Activated naive CD4-positive, alpha-beta T cell treated with anti-CD3 and anti-CD28 coated beads, Interleukin-2, amount 50 U/mL, for 72 hours (primary cell): ENCODE measurements around the gene TRANK1. TPM values are rescaled to one million over a fixed set of nuclear protein-coding genes. Genes with fewer than 3 reads are reported as not detected.

Experiments
- ATAC-seq, 2 donors: fragments of 150-1000 bp; cut with Tn5 transposase; 2 replicates each; pipeline ENCODE4 v1.10.0; 2021; ENCODE audit warnings: mild to moderate bottlenecking in 2 of 2, moderate library complexity in 2 of 2
- DNase-seq, 2 donors: peaks; one replicate each; pipeline ENCODE4 v3.0.0; 2021 to 2022; ENCODE audit warnings: low spot score in 2 of 2
- H3K27ac Mint-ChIP-seq, 2 donors: one replicate each; pipeline ENCODE4 v1.8.0; 2022; ENCODE audit warnings: mild to moderate bottlenecking in 2 of 2, mixed read lengths in 2 of 2
- H3K36me3 Mint-ChIP-seq, 2 donors: one replicate each; pipeline ENCODE4 v1.8.0; 2022; ENCODE audit warnings: mixed read lengths in 2 of 2
- H3K9me3 Mint-ChIP-seq, 2 donors: one replicate each; pipeline ENCODE4 v1.8.0; 2022; ENCODE audit warnings: mixed read lengths in 2 of 2
- total RNA-seq, 2 donors: library from RNA; stranded (reverse); gene quantifications; one replicate each; pipeline ENCODE4 v1.2.3, GENCODE V29; 2022

Gene TRANK1
- total RNA-seq, 2 donors from 2014 or later: 16.8 to 21.5 TPM

DNA sequence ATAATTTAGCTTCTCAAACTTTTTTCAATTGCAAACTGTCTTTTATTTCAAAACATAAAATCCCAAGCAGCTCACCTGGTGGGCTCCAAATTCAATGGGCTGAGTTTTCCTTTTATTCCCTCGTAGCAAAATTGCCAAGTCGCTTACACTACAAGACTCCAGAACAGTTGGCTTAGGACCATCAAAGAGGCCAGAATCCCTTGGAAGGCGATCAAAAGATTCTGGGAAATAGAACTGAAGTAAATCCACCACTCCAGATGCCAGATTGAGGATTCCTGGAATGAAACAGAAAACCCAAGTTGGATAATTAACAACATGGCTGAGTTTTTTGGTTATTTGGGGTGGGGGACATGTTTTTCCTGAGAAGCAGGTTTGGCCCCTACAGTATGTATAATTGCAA is 92.8 kb downstream of the TRANK1 start:
- Mint-ChIP-seq H3K27ac (no peak overlapping the region), H3K9me3 (no peaks in the 10 kb centered on the region), H3K36me3 (peaks cover 0 to 8% of the 10 kb centered on the region in 2 donors)
- no peak for ATAC-seq
- no peak for DNase-seq

DNA sequence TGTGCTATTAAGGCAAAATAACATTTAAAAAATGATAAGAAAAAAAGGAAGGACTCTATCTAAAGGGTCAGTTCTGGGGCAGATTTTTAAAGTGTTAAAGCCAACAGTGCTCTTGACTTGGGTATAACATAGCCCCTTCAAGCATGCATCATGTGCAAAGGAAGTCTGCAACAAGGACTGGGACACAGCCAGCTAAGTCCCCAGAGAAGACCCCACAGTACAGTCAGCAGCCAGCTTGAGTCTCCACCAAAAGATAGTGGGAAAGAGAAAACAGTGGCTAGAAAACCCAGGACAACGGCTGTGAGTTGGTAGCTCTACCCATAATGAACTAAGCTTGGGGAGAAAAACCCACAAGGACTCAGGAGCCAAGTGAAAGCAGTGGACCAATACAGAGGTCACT is 94.1 kb downstream of the TRANK1 start:
- H3K9me3 Mint-ChIP-seq: no peaks in the 10 kb centered on the region
- H3K27ac Mint-ChIP-seq: peak overlapping the region in 1 of 2 donors; percentile 59
- H3K36me3 Mint-ChIP-seq: peaks cover 6 to 12% of the 10 kb centered on the region in 2 donors
- ATAC-seq (no peak), DNase-seq (no peak)

DNA sequence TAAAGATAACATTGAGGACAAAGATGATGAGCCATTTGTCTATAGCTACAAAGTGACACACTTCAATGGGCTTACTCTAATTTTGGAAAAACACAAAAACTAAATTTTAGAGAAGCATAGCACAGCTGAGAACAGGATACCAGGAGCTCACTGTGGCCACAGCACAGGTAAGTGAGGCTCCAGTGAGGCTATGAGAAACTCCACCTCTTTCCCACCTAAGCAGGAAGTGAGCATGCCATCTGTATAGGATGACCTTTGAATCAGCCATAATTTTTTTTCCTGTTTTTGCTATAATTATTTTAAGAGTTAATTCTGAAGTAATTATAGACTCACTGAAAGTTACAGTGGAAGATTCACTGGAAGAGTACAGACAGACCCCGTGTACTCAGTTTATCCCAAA is 98.4 kb downstream of the TRANK1 start:
- DNase-seq (no peak), ATAC-seq (no peak)
- peak overlapping the region in 1 of 2 donors; percentile 2 for H3K27ac Mint-ChIP-seq
- peaks cover 22 to 29% of the 10 kb centered on the region in 2 donors for H3K36me3 Mint-ChIP-seq
- H3K9me3 Mint-ChIP-seq: peaks cover under 1 to 9% of the 10 kb centered on the region in 2 donors

DNA sequence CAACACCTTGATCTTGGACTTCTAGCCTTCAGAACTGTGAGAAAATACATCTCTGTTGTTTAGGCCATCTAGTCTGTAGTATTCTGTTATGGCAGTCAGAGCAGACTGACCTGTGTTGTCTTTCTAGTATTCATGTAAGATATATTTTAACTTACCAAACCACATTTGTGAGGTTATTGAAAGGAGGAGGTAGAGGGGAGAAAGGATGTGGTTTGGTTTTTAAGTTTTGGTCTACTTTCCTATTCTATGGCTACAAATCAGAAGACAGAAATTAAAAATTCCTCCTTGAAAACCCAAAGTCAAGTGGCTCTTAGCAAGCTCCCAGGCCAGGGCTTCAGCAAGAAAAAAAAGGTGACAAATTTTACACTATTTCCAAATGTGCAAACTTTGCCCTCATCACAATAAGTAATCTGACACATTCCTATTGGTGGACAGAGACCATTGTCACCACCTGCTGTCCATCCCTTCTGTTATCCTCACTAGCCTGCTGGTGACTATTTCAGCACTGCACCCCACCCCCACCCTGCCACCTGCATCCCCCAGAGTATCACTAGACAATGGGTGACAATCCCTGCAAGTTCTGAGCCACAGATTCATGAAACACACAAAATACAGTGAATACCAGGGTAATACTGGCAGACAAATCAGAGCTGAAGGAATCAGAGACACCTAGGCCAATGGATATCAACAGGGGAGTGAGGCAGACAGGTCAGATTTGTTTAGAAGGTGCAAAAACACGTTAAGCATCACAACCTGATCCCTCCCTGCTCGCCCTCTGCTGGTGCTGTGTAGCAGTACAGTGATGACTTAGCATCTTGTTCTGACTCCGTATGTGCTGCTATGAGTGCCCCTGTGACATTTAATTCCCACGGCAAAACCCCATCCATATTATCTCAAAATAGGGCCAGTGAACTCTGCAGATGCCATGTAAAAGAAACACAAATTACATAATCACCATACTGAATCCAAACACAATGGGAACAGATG is 101.5 kb downstream of the TRANK1 start:
- Mint-ChIP-seq H3K36me3 (peaks cover 34 to 35% of the 10 kb centered on the region in 2 donors), H3K27ac (peak overlapping the region in 1 of 2 donors; percentile 78), H3K9me3 (peaks cover 3 to 11% of the 10 kb centered on the region in 2 donors)
- ATAC-seq (peak; percentile 82 to 91), DNase-seq (peak in 1 of 2 donors; percentile 67)

DNA sequence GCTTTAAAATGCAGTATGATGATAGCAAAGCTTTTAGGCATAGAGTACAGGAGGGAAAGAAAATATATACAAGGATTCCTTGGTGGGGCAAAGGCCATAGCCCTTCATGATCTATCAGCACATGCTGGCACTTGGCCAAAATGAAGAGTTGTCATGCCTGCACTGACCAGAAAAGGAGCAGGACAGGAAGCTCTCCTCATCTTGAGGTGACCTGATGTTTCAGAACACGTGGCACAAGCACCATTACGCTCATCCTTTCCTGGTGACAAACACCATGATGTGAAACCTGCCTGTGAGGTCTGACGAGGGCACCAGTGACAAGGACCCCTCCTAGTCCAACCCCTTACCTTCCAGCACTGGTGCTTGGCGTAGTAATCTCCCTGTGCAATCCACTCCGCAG is 102.6 kb downstream of the TRANK1 start:
- Mint-ChIP-seq H3K27ac (peak overlapping the region in 1 of 2 donors; percentile 78), H3K9me3 (peaks cover 3 to 11% of the 10 kb centered on the region in 2 donors), H3K36me3 (peaks cover 34% of the 10 kb centered on the region in 2 donors)
- ATAC-seq (peak in 1 of 2 donors; percentile 69), DNase-seq (no peak)

DNA sequence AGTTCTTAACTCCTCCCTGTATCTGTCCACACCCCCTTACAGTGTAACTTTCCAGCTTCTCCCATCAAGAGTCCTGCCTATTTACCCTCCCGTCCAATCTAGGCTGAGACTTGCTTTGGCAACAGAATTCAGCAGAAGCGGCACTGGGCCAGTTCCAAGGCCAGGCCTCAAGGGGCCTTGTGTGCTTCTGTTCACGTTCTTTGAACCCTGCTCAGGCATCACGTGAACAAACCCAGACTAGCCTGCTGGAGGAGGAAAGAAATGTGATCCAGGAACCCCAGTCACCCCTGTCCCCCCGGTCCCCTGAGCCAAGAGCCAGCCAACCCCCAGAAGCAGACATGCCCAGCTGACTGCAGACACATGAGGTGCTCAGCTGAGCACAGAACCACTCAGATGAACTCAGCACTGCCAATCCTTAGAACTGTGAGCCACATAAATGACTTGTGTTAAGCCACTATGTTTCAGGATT is 104.4 kb downstream of the TRANK1 start:
- no peak for DNase-seq
- no peak for ATAC-seq
- H3K36me3 Mint-ChIP-seq: peaks cover 22 to 28% of the 10 kb centered on the region in 2 donors

DNA sequence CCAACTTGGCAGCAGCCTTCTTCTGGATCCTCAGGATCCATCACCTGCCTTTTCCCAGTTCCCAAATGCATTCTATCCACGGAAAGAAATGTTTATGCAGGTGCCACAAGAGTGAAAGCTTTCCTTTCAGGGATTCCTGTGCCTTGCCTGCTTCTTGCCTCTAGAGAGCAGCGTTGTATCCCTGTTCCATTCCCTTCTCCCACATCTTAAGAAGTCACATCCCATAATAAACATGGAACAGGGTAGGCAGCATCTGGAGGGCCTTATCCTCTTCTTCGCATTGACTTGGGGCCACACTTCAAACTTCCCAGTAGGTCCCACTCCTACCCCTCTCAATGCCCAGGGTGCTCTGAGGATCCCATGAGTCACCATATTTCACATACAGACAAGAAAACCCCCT is 107.8 kb downstream of the TRANK1 start:
- Mint-ChIP-seq H3K27ac (peak overlapping the region in 1 of 2 donors; percentile 50), H3K36me3 (peaks cover 13 to 18% of the 10 kb centered on the region in 2 donors), H3K9me3 (peaks cover 3 to 5% of the 10 kb centered on the region in 2 donors)
- no peak for ATAC-seq
- DNase-seq: no peak

More for the DNA sequence above, 104.4 kb downstream of the TRANK1 start:
- Mint-ChIP-seq H3K27ac (peak overlapping the region; percentile 8 to 61), H3K9me3 (peaks cover 3 to 11% of the 10 kb centered on the region in 2 donors)

DNA sequence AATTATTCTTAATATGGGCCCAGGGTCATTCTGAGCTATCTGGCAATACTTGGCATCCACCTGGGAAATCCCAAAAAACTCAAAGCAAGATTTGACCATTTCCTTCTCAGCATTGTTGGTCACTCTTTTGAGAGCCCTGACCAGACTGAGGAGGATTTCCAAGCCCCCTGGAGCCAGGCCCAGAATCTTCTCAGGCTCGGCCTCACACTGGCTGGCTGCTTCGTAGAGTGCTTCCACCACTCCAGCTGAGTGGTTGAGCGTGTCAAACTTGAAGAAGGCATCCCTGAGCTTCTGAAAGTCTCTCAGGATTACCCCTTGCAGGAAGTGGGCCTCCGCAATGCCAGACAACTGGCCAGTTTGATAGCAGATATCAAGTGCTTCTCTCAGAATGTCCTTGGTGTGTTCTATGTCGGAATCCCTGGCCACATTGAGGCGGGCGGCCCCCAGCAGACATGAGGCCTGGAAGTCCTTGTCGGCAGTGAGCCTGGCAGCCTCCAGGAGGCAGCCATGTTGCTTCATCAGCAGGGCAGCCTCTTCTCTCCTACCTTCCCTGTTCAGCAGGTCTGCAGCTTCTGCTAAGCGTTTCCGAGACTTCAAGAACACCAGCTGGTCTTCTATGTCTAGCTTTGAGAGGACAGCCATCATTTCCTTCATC is 111.6 kb downstream of the TRANK1 start:
- ATAC-seq: no peak
- Mint-ChIP-seq H3K9me3 (no peaks in the 10 kb centered on the region), H3K36me3 (no peaks in the 10 kb centered on the region), H3K27ac (no peak overlapping the region)
- no peak for DNase-seq

DNA sequence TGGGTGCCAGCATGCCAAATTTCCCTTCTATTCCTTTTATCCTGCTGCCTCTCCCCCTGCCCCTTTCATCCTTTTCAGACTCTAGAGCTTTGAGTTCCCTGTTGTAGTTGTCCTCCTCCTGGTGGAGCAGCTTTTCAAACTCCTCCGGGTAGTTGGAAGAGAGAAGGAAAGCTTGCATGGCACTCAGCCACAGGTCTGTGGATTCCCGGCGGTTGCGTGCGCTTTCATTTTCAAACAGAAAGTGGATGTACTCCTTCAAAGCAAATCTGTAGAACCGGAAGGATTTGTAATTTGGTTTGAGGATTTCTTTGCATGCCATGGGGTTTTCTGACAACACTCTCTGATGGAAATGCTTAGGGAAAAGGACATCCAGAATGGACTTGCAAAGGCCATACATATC is 112.4 kb downstream of the TRANK1 start:
- Mint-ChIP-seq H3K27ac (no peak overlapping the region), H3K9me3 (no peaks in the 10 kb centered on the region), H3K36me3 (no peaks in the 10 kb centered on the region)
- DNase-seq (no peak), ATAC-seq (no peak)

DNA sequence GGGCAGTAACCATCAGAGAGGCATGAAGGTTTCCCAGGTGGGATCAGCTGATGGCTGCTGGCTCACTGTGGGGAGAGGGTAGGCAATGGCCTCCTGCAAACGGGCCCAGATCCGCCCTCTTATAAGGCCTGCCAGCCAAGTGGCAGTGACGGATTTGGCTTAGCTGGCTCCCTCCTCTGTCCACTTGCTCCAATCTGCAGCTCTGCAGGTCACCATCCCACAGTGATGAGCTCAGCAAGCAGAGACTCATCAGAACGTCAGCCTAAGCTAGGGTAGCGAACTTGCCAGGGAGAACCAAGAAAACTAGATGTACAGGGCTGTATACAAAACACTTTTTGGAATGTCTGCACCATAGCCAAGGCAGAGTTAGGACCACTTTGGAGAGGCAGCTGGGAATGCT is 117.7 kb downstream of the TRANK1 start:
- ATAC-seq (no peak), DNase-seq (no peak)
- Mint-ChIP-seq H3K36me3 (no peaks in the 10 kb centered on the region), H3K27ac (no peak overlapping the region), H3K9me3 (no peaks in the 10 kb centered on the region)

DNA sequence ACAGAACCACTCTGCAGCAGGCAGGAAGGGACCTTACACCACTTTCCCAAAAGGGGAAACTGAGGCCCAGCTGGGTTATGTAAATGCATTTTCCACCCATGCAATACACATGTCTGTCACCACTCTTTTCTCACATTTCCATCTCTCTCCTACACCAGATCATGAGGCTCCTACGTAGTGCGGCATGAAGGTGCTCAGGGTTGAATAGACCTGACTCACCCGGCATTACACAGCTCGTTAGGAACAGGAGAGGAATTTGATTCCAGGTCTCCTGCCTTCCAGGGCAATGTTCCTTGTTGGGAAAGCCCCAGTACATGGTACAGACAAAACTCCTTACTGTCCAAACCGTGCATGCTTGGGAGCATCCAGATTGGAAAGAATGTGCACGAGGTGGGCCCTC is 118.6 kb downstream of the TRANK1 start:
- Mint-ChIP-seq H3K9me3 (no peaks in the 10 kb centered on the region), H3K27ac (no peak overlapping the region), H3K36me3 (no peaks in the 10 kb centered on the region)
- no peak for ATAC-seq
- DNase-seq: no peak

DNA sequence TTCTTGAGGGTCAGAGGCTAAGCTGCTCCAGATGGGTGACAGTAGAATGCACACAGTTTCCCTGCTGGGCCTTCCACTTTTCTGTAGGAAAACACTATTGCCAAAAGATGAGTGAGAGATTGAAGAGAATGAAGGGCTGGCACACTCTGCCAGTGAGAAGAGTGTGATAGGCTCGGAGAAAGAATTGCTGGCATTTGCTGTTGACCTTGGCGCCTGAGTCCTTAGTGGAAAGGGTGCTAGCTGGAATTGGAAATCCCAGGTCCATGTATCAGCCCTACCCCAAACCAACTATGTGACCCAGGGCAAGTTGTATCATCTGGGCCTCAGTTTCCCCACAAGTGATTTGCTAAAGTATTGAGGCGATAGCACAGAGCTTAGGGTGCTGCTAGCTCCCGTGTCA is 120.4 kb downstream of the TRANK1 start:
- Mint-ChIP-seq H3K9me3 (no peaks in the 10 kb centered on the region), H3K36me3 (no peaks in the 10 kb centered on the region), H3K27ac (peak overlapping the region; percentile 46 to 71)
- no peak for ATAC-seq
- no peak for DNase-seq

DNA sequence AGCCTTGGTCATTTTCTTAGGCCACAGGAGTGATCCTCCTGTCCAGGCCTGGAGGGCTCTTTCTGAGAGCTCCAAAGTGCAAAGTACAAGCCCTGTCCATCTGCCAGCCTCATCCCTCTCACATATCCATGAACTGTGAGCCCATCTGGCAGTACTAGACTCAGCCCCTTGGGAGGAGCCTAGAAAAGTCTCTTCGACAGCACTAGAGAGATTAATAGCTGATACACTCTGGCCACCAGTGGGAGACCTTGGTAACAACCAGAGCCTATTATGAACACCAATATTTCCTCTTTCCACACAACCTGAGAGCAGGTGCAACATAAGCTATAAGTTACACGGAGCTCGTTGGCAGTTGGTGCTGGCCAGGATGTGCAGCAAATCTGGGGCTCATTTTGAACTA is 121.0 kb downstream of the TRANK1 start:
- no peaks in the 10 kb centered on the region for H3K36me3 Mint-ChIP-seq
- H3K9me3 Mint-ChIP-seq: no peaks in the 10 kb centered on the region
- no peak for ATAC-seq
- DNase-seq: no peak
- peak overlapping the region in 1 of 2 donors; percentile 46 for H3K27ac Mint-ChIP-seq

DNA sequence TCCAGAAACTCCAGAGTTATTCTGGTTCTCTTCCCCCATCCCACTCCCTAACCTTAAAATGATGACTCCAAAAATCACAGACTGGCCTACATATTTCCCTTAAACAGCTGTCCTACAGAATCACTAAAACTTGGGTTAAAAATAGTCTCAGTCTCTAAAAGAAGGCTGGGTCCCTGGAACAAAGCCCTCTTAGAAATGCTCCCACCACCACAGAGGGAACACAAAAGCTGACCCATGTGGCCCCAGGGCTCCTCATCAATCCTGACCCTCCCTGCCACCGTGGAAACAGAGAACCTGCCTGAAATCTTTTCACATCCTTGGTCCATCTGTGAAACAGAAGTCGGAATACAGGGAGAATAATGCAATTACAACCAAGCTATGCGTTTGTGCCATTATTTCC is 124.8 kb downstream of the TRANK1 start:
- DNase-seq (no peak), ATAC-seq (no peak)
- Mint-ChIP-seq H3K9me3 (no peaks in the 10 kb centered on the region), H3K27ac (no peak overlapping the region), H3K36me3 (no peaks in the 10 kb centered on the region)

DNA sequence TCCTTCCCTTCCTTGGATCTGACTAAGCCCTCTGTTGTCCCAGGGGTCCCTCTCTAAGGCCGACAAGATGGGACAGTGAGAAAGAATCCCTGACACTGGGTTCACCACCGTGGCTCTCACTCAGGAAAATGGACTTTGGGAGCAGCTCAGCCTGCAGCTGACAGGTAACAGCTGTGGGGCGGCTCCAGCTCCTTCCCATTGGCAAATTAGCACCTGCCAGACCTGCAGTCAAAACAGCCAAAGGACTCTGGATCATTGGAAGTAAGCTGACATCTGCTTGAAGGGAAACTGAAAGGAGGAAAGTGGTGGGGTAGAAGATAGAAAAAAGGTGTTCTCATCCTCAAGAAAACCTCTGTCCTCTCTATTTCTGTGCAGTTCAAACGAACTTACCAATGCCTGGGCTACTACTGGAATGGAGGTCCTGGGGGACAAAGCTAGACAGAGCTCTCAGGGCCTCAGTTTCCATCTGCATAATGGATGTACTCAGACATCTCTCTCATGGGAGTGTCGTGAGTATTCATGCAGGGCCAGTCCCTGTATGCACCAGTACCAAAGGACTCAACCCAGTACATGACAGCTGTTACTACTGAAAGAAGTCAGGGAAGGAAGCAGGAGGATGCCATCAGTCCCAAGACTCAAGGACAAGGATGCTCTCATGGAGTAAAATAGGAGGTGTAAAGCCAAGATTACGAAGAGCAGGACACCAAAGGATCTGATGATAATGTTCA is 126.9 kb downstream of the TRANK1 start:
- DNase-seq (no peak), ATAC-seq (no peak)
- Mint-ChIP-seq H3K27ac (peak overlapping the region in 1 of 2 donors; percentile 5), H3K9me3 (no peaks in the 10 kb centered on the region), H3K36me3 (no peaks in the 10 kb centered on the region)

DNA sequence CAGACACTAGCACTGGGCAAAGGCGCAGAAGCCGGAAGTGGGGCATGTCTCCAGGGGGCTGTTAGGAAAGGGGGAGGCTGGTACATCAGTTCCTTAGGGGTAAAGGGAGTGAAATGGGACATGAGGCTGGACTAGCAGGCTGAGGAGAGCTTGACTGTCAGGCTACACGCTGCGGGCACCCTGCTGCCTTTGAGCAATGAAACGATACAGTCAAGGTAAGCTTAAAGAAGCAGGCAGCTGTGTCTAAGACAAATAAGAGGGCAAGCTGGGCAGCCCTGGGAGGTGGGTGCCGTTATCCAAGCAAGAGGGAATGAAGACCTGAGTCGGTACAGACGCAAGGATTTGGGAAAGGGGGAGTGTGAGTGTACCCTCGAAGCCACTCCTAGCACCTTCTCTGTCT is 129.5 kb downstream of the TRANK1 start:
- H3K9me3 Mint-ChIP-seq: no peaks in the 10 kb centered on the region

DNA sequence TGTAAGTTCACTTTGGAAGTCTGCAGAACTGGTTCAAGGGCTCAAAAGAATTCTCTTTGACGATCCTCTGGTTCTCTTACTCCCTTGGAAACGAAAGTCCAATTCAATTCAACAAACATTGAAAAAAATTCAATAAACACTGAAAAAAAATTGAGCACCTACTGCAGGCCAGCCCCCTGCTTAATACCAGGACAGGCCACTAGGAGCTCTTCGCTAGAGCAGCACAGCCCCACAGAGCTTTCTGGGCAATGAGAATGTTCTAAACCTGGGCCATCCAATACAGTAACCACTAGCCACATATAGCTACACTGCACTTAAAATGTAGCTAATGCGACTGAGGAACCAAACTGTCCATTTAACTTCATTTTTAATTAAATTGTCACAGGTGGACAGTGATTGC is 130.1 kb downstream of the TRANK1 start:
- no peaks in the 10 kb centered on the region for H3K36me3 Mint-ChIP-seq
- no peak overlapping the region for H3K27ac Mint-ChIP-seq
- no peak for ATAC-seq
- no peak for DNase-seq
- H3K9me3 Mint-ChIP-seq: no peaks in the 10 kb centered on the region

More for the DNA sequence above, 129.5 kb downstream of the TRANK1 start:
- no peak overlapping the region for H3K27ac Mint-ChIP-seq
- ATAC-seq: no peak
- H3K36me3 Mint-ChIP-seq: no peaks in the 10 kb centered on the region
- DNase-seq: no peak
